Natural killer cell (primary cell): ENCODE results near the gene RDX. TPM values are rescaled to one million over a fixed set of nuclear protein-coding genes. Genes with fewer than 3 reads are reported as not detected.

Source experiments
- ATAC-seq, 3 donors: fragments of 150-1000 bp in 2 of 3; fragments of 200-7000 bp in 1 of 3; cut with Tn5 transposase; 1 replicate in 1 of 3; 2 replicates in 2 of 3; pipeline ENCODE4 v1.10.0; 2021; ENCODE audit warnings: mild to moderate bottlenecking in 2 of 3, moderate library complexity in 2 of 3
- DNase-seq, 2 donors: peaks; one replicate each; pipeline versions ENCODE4 v3.0.0 to v3.0.0-alpha.2; 2013 to 2021; ENCODE audit warnings: mixed read lengths in 1 of 2
- H3K27ac ChIP-seq: one replicate; pipeline ENCODE4 v1.5.1; 2013; ENCODE audit warnings: mild to moderate bottlenecking, low read length
- H3K27me3 ChIP-seq: one replicate; pipeline ENCODE4 v1.6.1; 2013; ENCODE audit warnings: low read length; ENCODE audit not compliant: control insufficient read depth, insufficient read depth
- H3K36me3 ChIP-seq: one replicate; pipeline ENCODE4 v1.6.1; 2013; ENCODE audit warnings: low read length; ENCODE audit not compliant: control insufficient read depth, insufficient read depth
- H3K4me1 ChIP-seq: one replicate; pipeline ENCODE4 v1.6.1; 2013; ENCODE audit warnings: low read length; ENCODE audit not compliant: control insufficient read depth, insufficient read depth
- H3K4me3 ChIP-seq: one replicate; pipeline ENCODE4 v1.5.1; 2013; ENCODE audit warnings: low read length
- H3K9me3 ChIP-seq: one replicate; pipeline ENCODE4 v1.6.1; 2013; ENCODE audit warnings: low read length; ENCODE audit not compliant: control insufficient read depth, insufficient read depth
- H3K27ac Mint-ChIP-seq, 2 donors: one replicate each; pipeline ENCODE4 v1.8.0; 2022; ENCODE audit warnings: mild to moderate bottlenecking in 2 of 2, mixed read lengths in 2 of 2, moderate library complexity in 1 of 2
- H3K27me3 Mint-ChIP-seq, 2 donors: one replicate each; pipeline ENCODE4 v1.8.0; 2022; ENCODE audit warnings: low read depth in 2 of 2, mixed read lengths in 2 of 2
- H3K36me3 Mint-ChIP-seq: one replicate; pipeline ENCODE4 v1.8.0; 2022; ENCODE audit warnings: mixed read lengths
- H3K4me1 Mint-ChIP-seq, 2 donors: one replicate each; pipeline ENCODE4 v1.8.0; 2022; ENCODE audit warnings: mixed read lengths in 2 of 2
- H3K4me3 Mint-ChIP-seq: one replicate; pipeline ENCODE4 v1.8.0; 2022; ENCODE audit warnings: mild to moderate bottlenecking, moderate library complexity, mixed read lengths
- H3K9me3 Mint-ChIP-seq, 2 donors: one replicate each; pipeline ENCODE4 v1.8.0; 2022; ENCODE audit warnings: mixed read lengths in 2 of 2
- CTCF ChIP-seq: fragments of 200-600 bp; IDR thresholded peaks from one replicate; pipeline ENCODE4 v1.8.0; 2022; ENCODE audit warnings: antibody characterized with exemption
- WGBS: methylation state at CpG from one replicate; pipeline ENCODE4 v1.1.7; 2013; ENCODE audit warnings: missing lambda C conversion rate; ENCODE audit not compliant: insufficient coverage; 5-methylcytosine and 5-hydroxymethylcytosine counted together
- intact Hi-C: fragments of 100-400 bp; cut with micrococcal nuclease; formaldehyde crosslinking; loops from one replicate; pipeline ENCODE4 v1.14.2; 2022
- total RNA-seq, 4 donors: library from RNA; stranded (reverse); fragments of 120-200 nt in 1 of 4; gene quantifications; one replicate each; pipeline versions ENCODE4 v1.2.3 to v1.2.4, GENCODE V29; 2013 to 2022

RDX gene
- total RNA-seq, 3 donors from 2014 or later (not counting 1 experiment from before 2014, with no cell fraction given) = 22.6 to 31.1 (median 25.9) TPM

GRCh38 chr11:110148775-110149744 is 147.4 kb downstream of the RDX start:
- H3K4me3 Mint-ChIP-seq = no peak overlapping the region
- intact Hi-C loops = no loop called here
- no peaks in the 10 kb centered on the region for H3K36me3 Mint-ChIP-seq
- H3K9me3 ChIP-seq = no peaks in the 10 kb centered on the region
- peaks cover 0 to 5% of the 10 kb centered on the region in 2 donors for H3K27me3 Mint-ChIP-seq
- no peaks in the 10 kb centered on the region for H3K4me1 Mint-ChIP-seq
- H3K27ac Mint-ChIP-seq = no peak overlapping the region
- H3K4me1 ChIP-seq = no peaks in the 10 kb centered on the region
- no peak overlapping the region for H3K4me3 ChIP-seq
- no peaks in the 10 kb centered on the region for H3K27me3 ChIP-seq
- DNase-seq (no peak), ATAC-seq (peak in 1 of 3 donors; percentile 76)
- no peak overlapping the region for H3K27ac ChIP-seq
- H3K9me3 Mint-ChIP-seq = no peaks in the 10 kb centered on the region
- H3K36me3 ChIP-seq = no peaks in the 10 kb centered on the region
- WGBS = 66% methylated on average over 9 of the region's 9 CpGs
- TF ChIP-seq CTCF = no peak

GRCh38 chr11:110147962-110148709 is 148.3 kb downstream of the RDX start:
- intact Hi-C loops = no loop called here
- Mint-ChIP-seq H3K9me3 (no peaks in the 10 kb centered on the region), H3K4me3 (no peak overlapping the region), H3K27me3 (peaks cover 0 to 5% of the 10 kb centered on the region in 2 donors), H3K4me1 (no peaks in the 10 kb centered on the region), H3K27ac (no peak overlapping the region), H3K36me3 (no peaks in the 10 kb centered on the region)
- TF ChIP-seq CTCF = no peak
- WGBS = 51% methylated on average over 2 of the region's 3 CpGs
- H3K27me3 ChIP-seq = no peaks in the 10 kb centered on the region
- H3K36me3 ChIP-seq = no peaks in the 10 kb centered on the region
- no peaks in the 10 kb centered on the region for H3K4me1 ChIP-seq
- no peak for DNase-seq
- ATAC-seq = no peak
- no peak overlapping the region for H3K4me3 ChIP-seq
- H3K27ac ChIP-seq = no peak overlapping the region
- no peaks in the 10 kb centered on the region for H3K9me3 ChIP-seq

GRCh38 chr11:110141812-110142211 is 154.6 kb downstream of the RDX start:
- no peaks in the 10 kb centered on the region for H3K4me1 ChIP-seq

More at GRCh38 chr11:110141812-110142211, 154.6 kb downstream of the RDX start:
- Mint-ChIP-seq H3K27ac (no peak overlapping the region), H3K4me3 (no peak overlapping the region), H3K27me3 (peaks cover 5 to 7% of the 10 kb centered on the region in 2 donors), H3K36me3 (no peaks in the 10 kb centered on the region), H3K9me3 (no peaks in the 10 kb centered on the region), H3K4me1 (no peaks in the 10 kb centered on the region)
- no peak for TF ChIP-seq CTCF
- intact Hi-C loops = no loop called here
- no peak overlapping the region for H3K4me3 ChIP-seq
- no peaks in the 10 kb centered on the region for H3K36me3 ChIP-seq
- no peak overlapping the region for H3K27ac ChIP-seq
- peaks cover 3% of the 10 kb centered on the region for H3K27me3 ChIP-seq
- H3K9me3 ChIP-seq = no peaks in the 10 kb centered on the region
- no peak for ATAC-seq
- no peak for DNase-seq
